B cell (primary cell): Measurements from ENCODE around the gene MOBP. TPM values are rescaled to one million over a fixed set of nuclear protein-coding genes. Genes with fewer than 3 reads are reported as not detected.

Source experiments
- ATAC-seq: fragments of 200-7000 bp; cut with Tn5 transposase; one replicate; pipeline ENCODE4 v1.10.0; 2021; ENCODE audit warnings: low read depth, mild to moderate bottlenecking, moderate number of reproducible peaks, moderate library complexity
- CTCF ChIA-PET: fragments of 350-600 bp; sonication (Branson Sonifier 250); formaldehyde crosslinking; loops from one replicate; lab custom pipeline; 2021; ENCODE audit warnings: antibody characterized with exemption, inconsistent platforms; lab: Charles Lee
- POLR2A ChIA-PET: fragments of 350-600 bp; sonication (Branson Sonifier 250); formaldehyde crosslinking; loops from one replicate; lab custom pipeline; 2021; ENCODE audit warnings: antibody characterized with exemption; lab: Charles Lee
- DNase-seq: peaks from one replicate; pipeline ENCODE4 v3.0.0; 2013
- H2AFZ ChIP-seq: 2 replicates; pipeline ENCODE4 v1.6.1; 2012; ENCODE audit warnings: mild to moderate bottlenecking, low read depth, low read length; ENCODE audit not compliant: insufficient read depth, poor library complexity, severe bottlenecking
- H3K27ac ChIP-seq, 2 donors: 1 replicate in 1 of 2; 2 replicates in 1 of 2; pipeline ENCODE4 v1.5.1; 2012 to 2013; ENCODE audit warnings: low read length in 2 of 2, mild to moderate bottlenecking in 2 of 2, moderate library complexity in 1 of 2
- H3K27me3 ChIP-seq, 4 experiments: fragments of 200-600 bp in 1 of 4; sonication (generic) in 1 of 4; replicated peaks in 1 of 4; 1 replicate in 2 of 4; 2 replicates in 2 of 4; pipeline versions ENCODE4 v1.6.1 to v1.7.0; 2013 to 2016; ENCODE audit warnings: low read length in 3 of 4, mild to moderate bottlenecking in 2 of 4, mixed read lengths in 1 of 4, moderate library complexity in 1 of 4; ENCODE audit not compliant: insufficient read depth in 4 of 4, control insufficient read depth in 3 of 4; ENCODE audit errors: control extremely low read depth in 1 of 4
- H3K36me3 ChIP-seq, 2 experiments: replicated peaks in 1 of 2; 1 replicate in 1 of 2; 2 replicates in 1 of 2; pipeline versions ENCODE4 v1.6.1 to v1.7.1; 2013; ENCODE audit warnings: low read length in 1 of 2; ENCODE audit not compliant: insufficient read depth in 2 of 2, control insufficient read depth in 1 of 2; ENCODE audit errors: control extremely low read depth in 1 of 2, extremely low read depth in 1 of 2
- H3K4me1 ChIP-seq, 2 donors: fragments of 200-600 bp in 1 of 2; sonication (generic) in 1 of 2; 1 replicate in 1 of 2; 2 replicates in 1 of 2; pipeline versions ENCODE4 v1.5.1 to v1.6.1; 2013 to 2017; ENCODE audit warnings: low read length in 2 of 2; ENCODE audit not compliant: control insufficient read depth in 2 of 2, insufficient read depth in 2 of 2
- H3K4me2 ChIP-seq: replicated peaks from 2 replicates; pipeline ENCODE3; 2012; ENCODE audit warnings: mild to moderate bottlenecking, low read depth, low read length; ENCODE audit not compliant: poor library complexity, severe bottlenecking
- H3K4me3 ChIP-seq, 5 experiments: fragments of 200-600 bp in 1 of 5; sonication (generic) in 1 of 5; 1 replicate in 3 of 5; 2 replicates in 2 of 5; pipeline versions ENCODE4 v1.5.1 to v1.7.0; 2011 to 2016; ENCODE audit warnings: low read length in 4 of 5, mild to moderate bottlenecking in 4 of 5, low read depth in 2 of 5, control low read depth in 1 of 5, moderate library complexity in 1 of 5; ENCODE audit not compliant: insufficient read depth in 1 of 5; ENCODE audit errors: control extremely low read depth in 1 of 5, extremely low read depth in 1 of 5
- H3K79me2 ChIP-seq: fragments of 200-600 bp; sonication (generic); one replicate; pipeline ENCODE4 v1.6.0; 2016; ENCODE audit warnings: low read length; ENCODE audit not compliant: control insufficient read depth, insufficient read depth
- H3K9ac ChIP-seq: fragments of 200-600 bp; sonication (generic); 2 replicates; pipeline ENCODE4 v1.6.1; 2017; ENCODE audit warnings: mild to moderate bottlenecking, low read length, moderate library complexity
- H3K9me3 ChIP-seq, 3 donors: one replicate each; pipeline versions ENCODE4 v1.6.1 to v1.7.1; 2013; ENCODE audit warnings: low read length in 2 of 3; ENCODE audit not compliant: control insufficient read depth in 2 of 3, insufficient read depth in 1 of 3; ENCODE audit errors: control extremely low read depth in 1 of 3
- H4K20me1 ChIP-seq: 2 replicates; pipeline ENCODE4 v1.6.0; 2012; ENCODE audit warnings: mild to moderate bottlenecking, low read length; ENCODE audit not compliant: insufficient read depth, control insufficient read depth, poor library complexity, severe bottlenecking
- H3K27ac Mint-ChIP-seq: one replicate; pipeline ENCODE4 v1.8.0; 2021; ENCODE audit warnings: mixed read lengths
- H3K27me3 Mint-ChIP-seq: one replicate; pipeline ENCODE4 v1.8.0; 2021; ENCODE audit warnings: mixed read lengths
- H3K4me1 Mint-ChIP-seq: one replicate; pipeline ENCODE4 v1.8.0; 2021; ENCODE audit warnings: mixed read lengths
- H3K4me3 Mint-ChIP-seq: one replicate; pipeline ENCODE4 v1.8.0; 2021; ENCODE audit warnings: mixed read lengths
- H3K9me3 Mint-ChIP-seq: one replicate; pipeline ENCODE4 v1.8.0; 2022; ENCODE audit warnings: mixed read lengths; ENCODE audit not compliant: insufficient read depth
- CTCF ChIP-seq: fragments of 200-600 bp; IDR thresholded peaks from one replicate; pipeline ENCODE4 v1.8.0; 2022; ENCODE audit warnings: antibody characterized with exemption, mild to moderate bottlenecking
- EZH2 ChIP-seq: IDR thresholded peaks from 2 replicates; pipeline ENCODE4 v1.6.1; 2012; ENCODE audit warnings: borderline replicate concordance, low read depth, mild to moderate bottlenecking, moderate library complexity, low read length; ENCODE audit not compliant: insufficient read depth, poor library complexity, severe bottlenecking
- WGBS: methylation state at CpG from one replicate; pipeline ENCODE4 v1.1.5; 2013; ENCODE audit warnings: missing lambda C conversion rate; ENCODE audit not compliant: insufficient coverage; 5-methylcytosine and 5-hydroxymethylcytosine counted together
- intact Hi-C: fragments of 100-400 bp; cut with micrococcal nuclease; formaldehyde crosslinking; loops from one replicate; pipeline ENCODE4 v1.10.0; 2022
- polyA plus RNA-seq: library from polyadenylated mRNA; depleted of rRNA; stranded (reverse); fragments of >200 nt; gene quantifications from 2 replicates; pipeline ENCODE4 v1.2.3, GENCODE V29; 2012
- total RNA-seq, 2 donors: library from RNA; stranded (reverse); fragments of 120-200 nt in 1 of 2; gene quantifications; 1 replicate in 1 of 2; 2 replicates in 1 of 2; pipeline versions ENCODE4 v1.2.3 to v1.2.4, GENCODE V29; 2013 to 2022

The MOBP gene
- total and polyA plus RNA-seq, 2 donors (not counting 1 experiment from before 2014, with no cell fraction given): 0.04 TPM; not detected in 1

- Mint-ChIP-seq H3K9me3 (no peaks in the 10 kb centered on the region), H3K27me3 (peaks cover 7% of the 10 kb centered on the region), H3K27ac (no peak overlapping the region), H3K4me1 (no peaks in the 10 kb centered on the region), H3K4me3 (no peak overlapping the region)
- Histone ChIP-seq H3K9ac (no peak overlapping the region), H3K4me3 (no peak overlapping the region), H3K4me2 (no peak overlapping the region), H4K20me1 (no peaks in the 10 kb centered on the region), H3K27ac (no peak overlapping the region), H3K27me3 (peaks cover 0 to 3% (median 1%) of the 10 kb centered on the region in 4 experiments), H2AFZ (no peak overlapping the region), H3K4me1 (no peaks in the 10 kb centered on the region), H3K36me3 (no peaks in the 10 kb centered on the region), H3K79me2 (no peaks in the 10 kb centered on the region), H3K9me3 (no peaks in the 10 kb centered on the region)
- TF ChIP-seq CTCF (no peak), EZH2 (no peak)
- POLR2A ChIA-PET: no interaction called here
- CTCF ChIA-PET: no interaction called here
- 64% methylated on average over 1 of the region's 1 CpG for WGBS
- ATAC-seq (no peak), DNase-seq (no peak)
- intact Hi-C loops: no loop called here
Observed at GRCh38 chr3:39540162-39540921, 72.9 kb downstream of the MOBP start.

GRCh38 chr3:39541442-39541841 lies 74.0 kb downstream of the MOBP start:
- Histone ChIP-seq H3K9ac (no peak overlapping the region), H3K27ac (no peak overlapping the region), H3K9me3 (no peaks in the 10 kb centered on the region), H3K4me1 (no peaks in the 10 kb centered on the region), H3K79me2 (no peaks in the 10 kb centered on the region), H2AFZ (no peak overlapping the region), H3K27me3 (peaks cover 0 to 3% (median 1%) of the 10 kb centered on the region in 4 experiments), H3K36me3 (no peaks in the 10 kb centered on the region), H3K4me3 (no peak overlapping the region), H3K4me2 (no peak overlapping the region), H4K20me1 (no peaks in the 10 kb centered on the region)
- no peak for TF ChIP-seq EZH2
- no peak for TF ChIP-seq CTCF
- CTCF ChIA-PET: no interaction called here
- H3K27ac Mint-ChIP-seq: no peak overlapping the region
- intact Hi-C loops: no loop called here
- H3K4me3 Mint-ChIP-seq: no peak overlapping the region
- DNase-seq: no peak
- POLR2A ChIA-PET: no interaction called here
- no peak for ATAC-seq
- H3K9me3 Mint-ChIP-seq: no peaks in the 10 kb centered on the region
- peaks cover 3% of the 10 kb centered on the region for H3K27me3 Mint-ChIP-seq
- H3K4me1 Mint-ChIP-seq: no peaks in the 10 kb centered on the region
- WGBS: 89% methylated on average over 3 of the region's 3 CpGs
